ENCODE results near the gene FCHSD1. TPM values are rescaled to one million over a fixed set of nuclear protein-coding genes. Genes with fewer than 3 reads are reported as not detected.

FCHSD1 gene
- total RNA-seq, 1 experiment from 2014 or later = 22.7 TPM

DNA sequence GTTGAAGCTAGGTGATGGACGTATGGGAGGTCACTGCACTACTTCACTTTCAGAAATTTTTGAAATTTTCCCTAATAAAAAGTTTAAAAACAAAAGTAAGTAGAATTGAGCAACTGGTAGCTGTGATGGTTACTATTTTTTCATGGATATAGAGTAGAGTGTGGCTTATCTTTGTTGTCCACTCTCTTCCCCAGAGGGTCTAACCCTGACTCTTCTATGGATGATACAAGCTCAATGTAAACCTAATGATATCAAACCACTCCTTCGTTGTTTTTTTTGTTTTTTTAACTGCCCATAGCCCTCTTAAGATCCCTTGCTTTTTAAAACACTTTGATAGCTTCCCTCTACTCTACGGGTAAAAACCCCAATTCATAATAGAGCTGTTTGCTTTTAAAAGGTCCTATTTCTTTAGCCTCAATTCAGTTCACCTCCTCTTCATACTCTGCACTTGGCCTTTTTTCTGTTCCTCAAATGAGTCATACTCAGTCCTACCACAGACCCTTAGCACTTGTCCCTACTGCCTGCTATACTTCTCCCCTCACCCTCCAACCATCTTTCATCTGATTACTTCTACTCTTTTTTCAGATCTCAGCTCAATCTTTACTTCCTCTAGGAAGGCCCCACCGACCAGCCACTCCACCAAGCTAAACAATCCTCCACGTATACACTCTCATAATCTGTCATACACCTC is 17.2 kb downstream of the FCHSD1 start:
- intact Hi-C loops (cut with micrococcal nuclease) = no loop called here
- CTCF ChIA-PET = interaction anchor here (0.7 kb wide), 2 partner anchors 17 to 47 kb away, joined by 10 to 14 read pairs; no protein-coding TSS in a partner anchor
- H4K20me1 ChIP-seq (ENCODE audit: low read length) = peaks cover 6% of the 10 kb centered on the region; the same call in 1 of the 2 replicates
- H3K9ac ChIP-seq (ENCODE audit: low read length) = no peak overlapping the region
- no peak for ATAC-seq
- no peaks in the 10 kb centered on the region for H3K9me3 ChIP-seq (ENCODE audit: low read length)
- DNase-seq = no peak
- no peak overlapping the region for H2AFZ ChIP-seq (ENCODE audit: low read length)
- TF ChIP-seq EZH2phosphoT487 (IDR thresholded peaks at IDR 0.05; ENCODE audit: borderline replicate concordance, low read length) (no peak), EZH2 (IDR thresholded peaks at IDR 0.05; ENCODE audit: low read length, unreplicated experiment) (no peak), CTCF (conservative IDR thresholded peaks at IDR 0.05; ENCODE audit: low read depth, low read length) (no peak)
- H3K4me1 ChIP-seq (ENCODE audit: insufficient read depth, low read length) = peaks cover 29% of the 10 kb centered on the region
- POLR2A ChIA-PET (ENCODE audit: unreplicated experiment) = no interaction called here
- H3F3A ChIP-seq (ENCODE audit: low read length, unreplicated experiment) = no peaks in the 10 kb centered on the region
- H3K4me2 ChIP-seq (ENCODE audit: low read length) = no peak overlapping the region
- H3K79me2 ChIP-seq (ENCODE audit: low read length) = peaks cover 50% of the 10 kb centered on the region
- no peak overlapping the region for H3K27ac ChIP-seq (ENCODE audit: low read length)
- no peaks in the 10 kb centered on the region for H3K9me2 ChIP-seq (replicated peaks; ENCODE audit: low read length)
- no peaks in the 10 kb centered on the region for H3K27me3 ChIP-seq (ENCODE audit: low read length)
- BruUV-seq (replicated peaks) = no TSS peak
- H3K36me3 ChIP-seq (ENCODE audit: low read depth, low read length) = no peaks in the 10 kb centered on the region
- H3K4me3 ChIP-seq (ENCODE audit: low read length) = no peak overlapping the region

DNA sequence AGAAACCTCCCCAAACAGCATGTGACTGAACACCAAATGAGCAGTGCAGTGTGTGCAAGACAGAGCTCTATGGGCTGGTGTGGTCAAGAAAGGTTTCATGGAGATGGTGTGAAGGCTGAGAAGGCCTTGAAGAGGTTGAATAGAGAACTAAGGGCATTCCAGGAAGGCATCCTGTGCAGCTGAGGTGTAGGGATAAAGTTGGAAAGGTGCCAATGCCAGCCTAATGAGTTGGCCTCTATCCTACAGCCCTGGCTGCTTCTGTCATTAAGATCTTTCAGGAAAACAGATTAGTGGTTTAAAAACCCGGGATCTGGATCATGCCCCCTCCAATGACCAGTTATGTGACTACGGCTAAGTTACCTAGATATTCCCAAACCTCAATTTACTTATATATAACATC is 18.6 kb downstream of the FCHSD1 start:
- Histone ChIP-seq H3K4me2 (ENCODE audit: low read length) (no peak overlapping the region), H3F3A (ENCODE audit: low read length, unreplicated experiment) (no peaks in the 10 kb centered on the region), H3K36me3 (ENCODE audit: low read depth, low read length) (no peaks in the 10 kb centered on the region; the same call in 1 of the 2 replicates), H2AFZ (ENCODE audit: low read length) (no peak overlapping the region), H4K20me1 (ENCODE audit: low read length) (peaks cover 6% of the 10 kb centered on the region; the same call in 1 of the 2 replicates), H3K79me2 (ENCODE audit: low read length) (peaks cover 50% of the 10 kb centered on the region), H3K9me3 (ENCODE audit: low read length) (no peaks in the 10 kb centered on the region), H3K9me2 (replicated peaks; ENCODE audit: low read length) (no peaks in the 10 kb centered on the region), H3K4me1 (ENCODE audit: insufficient read depth, low read length) (peaks cover 16% of the 10 kb centered on the region; the same call in 1 of the 2 replicates), H3K27me3 (ENCODE audit: low read length) (no peaks in the 10 kb centered on the region), H3K4me3 (ENCODE audit: low read length) (no peak overlapping the region), H3K27ac (ENCODE audit: low read length) (no peak overlapping the region), H3K9ac (ENCODE audit: low read length) (no peak overlapping the region)
- TF ChIP-seq EZH2phosphoT487 (IDR thresholded peaks at IDR 0.05; ENCODE audit: borderline replicate concordance, low read length) (no peak), EZH2 (IDR thresholded peaks at IDR 0.05; ENCODE audit: low read length, unreplicated experiment) (no peak)
- CTCF ChIA-PET = interaction anchor here (1.0 kb wide), 1 partner anchor 41 kb away, joined by 3 read pairs; no protein-coding TSS in a partner anchor
- intact Hi-C loops (cut with micrococcal nuclease) = no loop called here
- POLR2A ChIA-PET (ENCODE audit: unreplicated experiment) = interaction anchor here (0.6 kb wide), 1 partner anchor 24 kb away, joined by 4 read pairs; no protein-coding TSS in a partner anchor
- DNase-seq = no peak
- BruUV-seq (replicated peaks) = no TSS peak
- ATAC-seq = no peak

DNA sequence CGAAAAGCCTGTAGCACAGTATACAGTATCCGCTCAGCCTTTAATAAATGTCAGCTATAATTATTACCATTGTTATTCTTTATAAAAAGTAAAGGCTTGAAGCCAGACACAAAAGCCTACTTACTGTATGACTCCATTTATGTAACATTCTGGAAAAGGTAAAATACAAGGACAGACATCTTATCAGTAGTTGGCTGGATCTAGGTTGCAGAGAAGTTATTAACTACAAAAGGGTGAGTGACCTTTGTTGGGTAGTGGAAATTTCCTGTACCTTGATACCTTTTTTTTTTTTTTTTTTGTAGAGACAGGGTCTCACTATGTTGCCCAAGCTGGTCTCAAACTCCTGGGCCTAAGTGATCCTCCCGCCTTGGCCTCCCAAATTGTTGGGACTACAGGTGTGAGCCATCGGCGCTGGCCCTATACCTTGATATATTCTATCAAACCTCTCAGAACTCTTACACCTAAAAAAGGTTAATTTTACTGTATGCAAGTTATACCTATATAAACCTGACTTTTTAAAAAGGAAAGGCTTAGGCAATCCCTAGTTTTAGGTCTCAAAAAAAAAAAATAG is 20.6 kb downstream of the FCHSD1 start:
- Histone ChIP-seq H2AFZ (ENCODE audit: low read length) (no peak overlapping the region), H3K4me2 (ENCODE audit: low read length) (no peak overlapping the region), H3K27me3 (ENCODE audit: low read length) (no peaks in the 10 kb centered on the region), H3K9me2 (replicated peaks; ENCODE audit: low read length) (no peaks in the 10 kb centered on the region), H3K36me3 (ENCODE audit: low read depth, low read length) (no peaks in the 10 kb centered on the region; the same call in 1 of the 2 replicates), H3F3A (ENCODE audit: low read length, unreplicated experiment) (no peaks in the 10 kb centered on the region), H3K4me1 (ENCODE audit: insufficient read depth, low read length) (peaks cover 10% of the 10 kb centered on the region; the same call in 1 of the 2 replicates), H3K9ac (ENCODE audit: low read length) (no peak overlapping the region), H3K27ac (ENCODE audit: low read length) (no peak overlapping the region), H3K4me3 (ENCODE audit: low read length) (no peak overlapping the region), H3K79me2 (ENCODE audit: low read length) (peaks cover 40% of the 10 kb centered on the region), H4K20me1 (ENCODE audit: low read length) (peaks cover 6% of the 10 kb centered on the region; the same call in 1 of the 2 replicates), H3K9me3 (ENCODE audit: low read length) (no peaks in the 10 kb centered on the region)
- ATAC-seq = no peak
- TF ChIP-seq EZH2phosphoT487 (IDR thresholded peaks at IDR 0.05; ENCODE audit: borderline replicate concordance, low read length) (no peak), EZH2 (IDR thresholded peaks at IDR 0.05; ENCODE audit: low read length, unreplicated experiment) (no peak), CTCF (conservative IDR thresholded peaks at IDR 0.05; ENCODE audit: low read depth, low read length) (no peak)
- ChIA-PET CTCF (no interaction called here), POLR2A (ENCODE audit: unreplicated experiment) (interaction anchor here (0.6 kb wide), 1 partner anchor 300 kb away, joined by 13 read pairs; no protein-coding TSS in a partner anchor)
- no TSS peak for BruUV-seq (replicated peaks)
- no peak for DNase-seq
- intact Hi-C loops (cut with micrococcal nuclease) = no loop called here

All from PC-3 (cell line).